Uterine smooth muscle cell (primary cell): Measurements from ENCODE around the gene TEK. TPM values are rescaled to one million over a fixed set of nuclear protein-coding genes. Genes with fewer than 3 reads are reported as not detected.

ENCODE experiments used
- total RNA-seq: library from RNA; depleted of rRNA; stranded (reverse); fragments of >200 nt; gene quantifications from 2 replicates; pipeline ENCODE4 v1.2.3, GENCODE V29; 2014

Gene TEK
- 3.1 and 3.6 TPM in 2 replicates for total RNA-seq

DNA sequence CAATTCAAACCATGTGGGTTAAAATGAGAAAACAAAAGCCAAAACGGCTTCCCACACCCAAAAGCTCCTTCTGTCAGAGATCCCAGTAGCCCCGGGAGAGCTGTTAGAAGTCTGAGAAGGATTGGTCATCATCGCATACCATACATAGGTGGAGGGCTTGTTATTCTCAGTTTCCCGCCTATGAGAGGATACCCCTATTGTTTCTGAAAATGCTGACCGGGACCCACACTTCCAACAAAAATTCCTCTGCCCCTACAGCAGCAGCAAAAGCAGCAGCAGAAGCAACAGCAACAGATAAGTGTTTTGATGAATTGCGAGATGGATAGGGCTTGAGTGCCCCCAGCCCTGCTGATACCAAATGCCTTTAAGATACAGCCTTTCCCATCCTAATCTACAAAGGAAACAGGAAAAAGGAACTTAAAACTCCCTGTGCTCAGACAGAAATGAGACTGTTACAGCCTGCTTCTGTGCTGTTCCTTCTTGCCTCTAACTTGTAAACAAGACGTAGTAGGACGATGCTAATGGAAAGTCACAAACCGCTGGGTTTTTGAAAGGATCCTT, at the start of gene TEK:
TEK (plus strand) TSS at position 245 of the 561 bp plus-strand sequence. CDS start 366 bp downstream, outside the sequence.

Other genes with a start within 250 kb of the TEK start
- 16.5 and 23.0 TPM in 2 replicates for gene CAAP1, start 216.4 kb upstream of the TEK start, total RNA-seq
- 46.0 and 58.8 TPM in 2 replicates for gene PLAA, start 162.0 kb upstream of the TEK start, total RNA-seq
- 18.5 and 20.9 TPM in 2 replicates for gene IFT74, start 152.8 kb upstream of the TEK start, total RNA-seq
- gene LRRC19, start 103.6 kb upstream of the TEK start, total RNA-seq, result not detected in 2 replicates
- gene EQTN, start 187.9 kb downstream of the TEK start, total RNA-seq, result not detected in 2 replicates